HG03521 (cell line): ENCODE results near the gene KRT17.
"Not testable (repeated sequence)": the region's sequence is repeated elsewhere in the genome, so short reads cannot be mapped to it uniquely, and the experiment has no call there.

Source experiments
- ATAC-seq: cut with Tn5 transposase; IDR thresholded peaks from one replicate; pipeline ENCODE4 v1.9.1; 2021; ENCODE audit warnings: mild to moderate bottlenecking, moderate library complexity; ENCODE audit not compliant: unreplicated experiment

The KRT17 gene

DNA sequence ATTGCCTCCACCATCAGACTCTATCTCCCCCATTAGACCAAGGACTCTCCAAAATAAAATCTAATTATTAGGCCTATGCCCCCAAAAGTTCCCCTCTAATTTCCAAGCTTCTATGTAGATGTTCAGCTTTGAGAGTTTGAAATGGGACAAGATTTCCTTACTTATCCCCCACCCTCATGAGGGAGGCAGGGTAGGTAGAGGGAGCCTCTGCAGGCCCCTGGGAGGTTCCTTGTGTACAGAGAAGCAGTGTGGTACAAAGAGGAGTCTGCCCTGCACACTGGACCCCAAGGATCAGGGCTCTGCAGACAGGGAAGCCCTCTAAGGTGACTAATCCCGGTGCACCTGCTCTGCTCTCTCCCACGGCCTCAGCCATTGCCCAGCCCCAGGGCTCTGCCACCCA is 2.5 kb downstream of the KRT17 start:
- no peak for ATAC-seq

DNA sequence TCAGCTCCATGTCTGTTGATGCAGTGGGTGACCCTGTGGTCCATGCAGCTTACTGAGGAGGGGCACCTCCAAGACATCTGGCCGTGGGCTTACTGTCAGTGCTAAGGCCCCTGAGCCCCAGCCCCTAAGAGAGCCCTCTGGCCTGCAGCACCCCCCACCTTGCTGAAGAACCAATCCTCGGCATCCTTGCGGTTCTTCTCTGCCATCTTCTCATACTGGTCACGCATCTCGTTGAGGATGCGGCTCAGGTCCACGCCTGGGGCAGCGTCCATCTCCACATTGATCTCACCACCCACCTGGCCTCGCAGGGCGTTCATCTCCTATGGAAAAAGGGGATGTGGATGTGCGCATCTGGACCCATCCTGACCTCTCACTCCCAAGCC is 2.9 kb downstream of the KRT17 start:
- not testable (repeated sequence) for ATAC-seq

GRCh38 chr17:41620583-41621434 is 3.6 kb downstream of the KRT17 start:
- no peak for ATAC-seq

GRCh38 chr17:41619927-41620582 is 4.3 kb downstream of the KRT17 start:
- not testable (repeated sequence) for ATAC-seq

DNA sequence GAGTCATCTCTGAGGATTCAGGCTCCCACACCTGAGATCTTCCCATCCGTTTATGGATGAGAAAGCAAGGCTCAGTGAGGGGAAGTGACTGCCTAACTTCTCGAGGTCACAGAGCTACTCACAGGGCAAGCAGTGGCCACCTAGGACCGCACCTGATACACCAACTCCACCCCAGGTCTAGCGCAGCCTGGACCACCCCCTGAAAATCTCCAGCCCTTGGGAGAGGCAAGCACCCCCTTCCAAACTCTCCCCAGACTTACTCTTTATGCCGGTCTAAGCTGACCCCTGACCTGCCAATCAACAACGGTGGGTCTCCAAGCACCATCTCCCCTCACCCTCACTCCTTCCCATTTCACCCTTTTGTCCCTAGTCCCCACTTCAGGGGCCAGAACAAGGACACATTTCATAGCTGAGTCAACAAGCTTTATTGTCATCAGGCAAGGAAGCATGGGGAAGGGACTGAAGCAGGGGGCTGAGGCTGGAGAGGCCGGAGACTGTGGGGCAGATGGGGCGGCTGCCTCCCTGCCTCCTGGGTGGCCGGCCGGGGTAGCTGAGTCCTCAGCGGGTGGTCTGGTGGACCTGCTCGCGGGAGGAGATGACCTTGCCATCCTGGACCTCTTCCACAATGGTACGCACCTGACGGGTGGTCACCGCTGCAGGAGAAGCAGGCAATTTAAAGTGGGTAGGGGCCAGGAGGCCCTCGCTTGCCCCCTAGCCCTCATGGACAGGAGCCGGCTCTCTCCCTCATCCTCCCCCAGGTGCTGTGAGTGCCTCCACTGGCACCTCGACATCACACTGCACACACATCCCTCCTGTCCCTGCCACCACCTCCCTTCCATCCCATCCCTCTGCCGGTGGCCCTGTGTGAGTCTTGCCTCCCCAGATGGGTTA is 5.1 kb downstream of the KRT17 start:
- no peak for ATAC-seq

DNA sequence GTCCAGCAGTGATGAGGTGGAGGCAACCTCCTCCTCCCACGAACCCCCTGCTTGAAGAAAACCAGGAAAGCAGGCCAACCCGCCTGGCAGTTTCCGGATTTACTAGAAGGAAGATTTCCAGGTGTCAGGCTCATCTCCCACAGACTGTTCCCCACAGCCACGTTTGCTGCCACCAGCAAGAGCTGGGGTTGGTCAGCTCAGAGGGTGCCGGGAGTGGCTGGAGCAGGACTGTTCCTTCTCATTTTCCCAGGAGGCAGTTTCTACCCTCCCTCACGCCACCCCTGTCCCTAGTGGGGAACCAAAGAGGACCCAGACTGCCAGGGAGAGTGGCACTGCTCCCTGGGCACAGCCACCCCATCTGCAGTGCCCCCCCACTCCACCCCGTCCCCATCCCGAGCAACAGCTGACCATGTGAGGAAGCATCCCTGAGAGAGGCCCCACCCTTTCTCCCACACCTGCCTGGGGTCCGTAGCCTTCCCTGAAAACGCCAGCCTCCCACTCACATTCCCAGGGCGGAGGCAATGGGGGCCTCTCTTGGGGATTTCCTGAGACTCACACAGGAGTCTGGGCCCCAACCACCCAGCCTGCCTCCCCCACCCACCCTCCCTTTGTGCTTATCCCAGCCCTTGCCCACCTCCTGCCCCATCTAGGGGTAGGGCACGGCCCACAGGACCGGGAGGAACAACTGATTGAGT is 5.9 kb downstream of the KRT17 start:
- ATAC-seq, result no peak

GRCh38 chr17:41617698-41618097 is 6.7 kb downstream of the KRT17 start:
- no peak for ATAC-seq

DNA sequence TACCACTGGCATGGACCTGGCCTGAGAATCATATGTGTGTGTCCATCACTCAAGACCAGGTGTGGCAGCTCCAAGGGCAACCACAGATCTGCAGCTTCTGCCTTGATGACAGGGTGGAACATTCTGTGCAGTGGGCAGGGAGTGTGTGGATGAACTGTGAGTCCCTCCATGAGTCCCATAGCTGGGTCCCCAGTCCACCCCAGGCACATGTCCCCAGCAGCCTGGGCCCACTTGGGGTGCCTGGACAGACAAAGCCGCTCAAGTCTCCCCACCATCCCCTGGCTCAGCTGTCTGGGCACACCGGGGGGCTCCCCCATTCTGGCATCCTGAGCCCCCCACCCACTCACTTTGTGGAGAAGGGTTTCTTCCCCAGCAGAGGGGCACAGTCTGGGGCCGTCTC is 7.2 kb downstream of the KRT17 start:
- no peak for ATAC-seq

- ATAC-seq, result not testable (repeated sequence)
Observed at GRCh38 chr17:41616486-41616885, 7.9 kb downstream of the KRT17 start.

- no peak for ATAC-seq
Observed at GRCh38 chr17:41615454-41615853, 8.9 kb downstream of the KRT17 start.

DNA sequence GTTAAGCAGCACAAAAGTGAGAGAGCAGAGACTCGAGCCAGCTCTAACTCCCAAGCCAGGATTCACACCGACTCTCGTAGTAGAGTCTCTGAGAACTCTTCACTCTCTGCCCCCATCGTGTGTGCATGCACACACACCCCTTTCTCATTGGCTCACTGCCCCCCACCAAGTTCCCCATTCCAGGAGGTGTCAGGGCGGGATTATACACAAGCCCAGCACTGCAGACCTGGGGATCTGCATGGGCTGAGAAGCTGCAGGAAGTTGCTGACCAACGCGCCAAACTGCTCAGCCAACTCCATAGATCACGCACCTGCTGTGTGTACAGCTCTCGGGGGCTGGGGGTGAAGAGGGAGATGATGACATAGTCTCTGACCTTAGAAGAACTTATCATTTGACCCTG is 9.6 kb downstream of the KRT17 start:
- ATAC-seq, result not testable (repeated sequence)

- no peak for ATAC-seq
Observed at GRCh38 chr17:41614098-41614497, 10.3 kb downstream of the KRT17 start.

- no peak for ATAC-seq
Observed at GRCh38 chr17:41613277-41614082, 10.9 kb downstream of the KRT17 start.

DNA sequence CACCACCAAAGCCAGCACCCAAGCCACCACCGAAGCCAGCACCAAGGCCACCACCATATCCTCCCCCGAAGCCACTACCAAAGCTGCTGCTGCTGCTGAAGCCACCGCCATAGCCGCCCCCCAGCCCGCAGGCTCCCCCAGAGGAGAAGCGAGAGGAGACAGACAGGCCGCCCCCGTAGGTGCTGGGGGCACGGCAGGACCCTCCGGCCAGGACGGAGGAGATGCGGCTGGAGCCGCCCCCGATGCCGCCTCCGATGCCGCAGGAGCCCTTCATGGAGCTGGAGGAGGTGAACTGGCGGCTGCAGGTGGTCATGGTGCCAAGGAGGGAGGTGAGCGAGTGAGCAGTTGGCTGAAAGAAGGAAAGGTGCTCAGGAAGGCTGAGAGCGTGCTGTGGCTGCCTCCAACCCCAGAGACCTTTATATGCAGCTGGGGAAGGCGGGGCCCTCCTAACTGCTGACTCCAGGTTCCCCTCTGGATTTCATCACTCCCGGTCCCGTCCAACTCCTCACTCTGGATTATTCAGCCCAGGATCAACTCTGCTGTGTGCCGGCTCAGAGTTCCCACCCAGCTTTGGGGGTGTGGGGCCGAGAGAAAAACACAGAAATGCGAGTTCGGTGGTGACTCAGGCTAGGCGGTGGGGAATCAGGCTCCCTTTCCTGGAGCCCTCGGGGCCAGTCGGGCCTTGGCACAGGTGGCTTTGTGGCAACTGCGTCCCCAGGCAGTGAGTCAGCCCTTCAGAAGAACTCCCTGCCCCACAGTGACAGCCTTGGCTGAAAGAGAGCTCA is 11.8 kb downstream of the KRT17 start, which contains the start of gene KRT16:
TSS of gene KRT16 (minus strand) at position 392 of the 785 bp plus-strand sequence. CDS start at position 313, 79 bp downstream.
- not testable (repeated sequence) for ATAC-seq

- no peak for ATAC-seq
Observed at GRCh38 chr17:41610965-41611640, 13.3 kb downstream of the KRT17 start.

GRCh38 chr17:41610061-41610517 is 14.3 kb downstream of the KRT17 start:
- not testable (repeated sequence) for ATAC-seq

DNA sequence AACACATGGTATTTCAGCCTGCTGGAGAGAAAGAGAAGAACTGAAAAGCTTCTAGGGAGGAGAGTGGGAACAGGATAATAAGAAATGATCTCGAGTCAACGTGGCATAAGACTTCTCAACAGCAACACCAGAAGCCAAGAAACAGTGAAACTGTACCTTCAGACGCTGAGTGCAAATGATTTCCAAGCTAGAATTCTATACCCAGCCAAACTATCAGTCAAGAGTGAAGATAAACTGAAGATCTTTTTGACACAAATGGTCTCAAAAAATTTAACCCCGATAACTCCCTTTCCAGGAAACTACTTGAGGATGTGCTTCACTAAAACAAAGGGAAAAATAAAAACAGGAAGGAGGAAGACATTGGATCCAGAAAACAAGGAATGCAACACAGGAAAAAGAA is 17.4 kb downstream of the KRT17 start:
- ATAC-seq, result not testable (repeated sequence)

- no peak for ATAC-seq
Observed at GRCh38 chr17:41602524-41602923, 21.9 kb downstream of the KRT17 start.
